Hepatocyte (in vitro differentiated cells): ENCODE measurements around the gene VAV3.

Experiments used
- EZH2 ChIP-seq: fragments of 200-600 bp; sonication (generic); IDR thresholded peaks from 2 replicates; pipeline ENCODE4 v1.6.1; 2016; ENCODE audit warnings: antibody characterized with exemption, mild to moderate bottlenecking, borderline replicate concordance
- TF ChIP-seq, protein P1 (sequence below): fragments of 200-600 bp; sonication (generic); IDR thresholded peaks from 2 replicates; pipeline ENCODE4 v1.5.1; 2016; ENCODE audit warnings: antibody characterized with exemption, mild to moderate bottlenecking; ENCODE audit not compliant: poor library complexity

- TF ChIP-seq, protein P1, sequence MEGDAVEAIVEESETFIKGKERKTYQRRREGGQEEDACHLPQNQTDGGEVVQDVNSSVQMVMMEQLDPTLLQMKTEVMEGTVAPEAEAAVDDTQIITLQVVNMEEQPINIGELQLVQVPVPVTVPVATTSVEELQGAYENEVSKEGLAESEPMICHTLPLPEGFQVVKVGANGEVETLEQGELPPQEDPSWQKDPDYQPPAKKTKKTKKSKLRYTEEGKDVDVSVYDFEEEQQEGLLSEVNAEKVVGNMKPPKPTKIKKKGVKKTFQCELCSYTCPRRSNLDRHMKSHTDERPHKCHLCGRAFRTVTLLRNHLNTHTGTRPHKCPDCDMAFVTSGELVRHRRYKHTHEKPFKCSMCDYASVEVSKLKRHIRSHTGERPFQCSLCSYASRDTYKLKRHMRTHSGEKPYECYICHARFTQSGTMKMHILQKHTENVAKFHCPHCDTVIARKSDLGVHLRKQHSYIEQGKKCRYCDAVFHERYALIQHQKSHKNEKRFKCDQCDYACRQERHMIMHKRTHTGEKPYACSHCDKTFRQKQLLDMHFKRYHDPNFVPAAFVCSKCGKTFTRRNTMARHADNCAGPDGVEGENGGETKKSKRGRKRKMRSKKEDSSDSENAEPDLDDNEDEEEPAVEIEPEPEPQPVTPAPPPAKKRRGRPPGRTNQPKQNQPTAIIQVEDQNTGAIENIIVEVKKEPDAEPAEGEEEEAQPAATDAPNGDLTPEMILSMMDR, result no peak
- no peak for TF ChIP-seq EZH2
Observed at GRCh38 chr1:107544285-107544684, 420.7 kb downstream of the VAV3 start.
